H9 (cell line): ENCODE results near the gene RNF31. TPM values are rescaled to one million over a fixed set of nuclear protein-coding genes. Genes with fewer than 3 reads are reported as not detected.

Experiments used
- DNase-seq: peaks from one replicate; pipeline ENCODE4 v3.0.0-alpha.2; 2017
- H2AFZ ChIP-seq: one replicate; pipeline ENCODE4 v1.6.1; 2013; ENCODE audit warnings: mild to moderate bottlenecking, low read length, control low read depth, moderate library complexity
- H2AK5ac ChIP-seq: 2 replicates; pipeline ENCODE4 v1.6.1; 2013; ENCODE audit warnings: low read length, control low read depth, mixed read lengths; ENCODE audit not compliant: insufficient read length
- H2BK120ac ChIP-seq: one replicate; pipeline ENCODE4 v1.6.1; 2013; ENCODE audit warnings: low read depth, mild to moderate bottlenecking, low read length, control low read depth, inconsistent platforms; ENCODE audit not compliant: poor library complexity, severe bottlenecking
- H2BK12ac ChIP-seq: 2 replicates; pipeline ENCODE4 v1.6.1; 2013; ENCODE audit warnings: low read length, control low read depth, mixed read lengths, low read depth; ENCODE audit not compliant: insufficient read length
- H2BK15ac ChIP-seq: 2 replicates; pipeline ENCODE4 v1.6.1; 2013; ENCODE audit warnings: low read depth, low read length, control low read depth
- H2BK20ac ChIP-seq: one replicate; pipeline ENCODE4 v1.6.1; 2013; ENCODE audit warnings: low read depth, mild to moderate bottlenecking, low read length, control low read depth, inconsistent platforms; ENCODE audit not compliant: poor library complexity, severe bottlenecking
- H2BK5ac ChIP-seq: 2 replicates; pipeline ENCODE4 v1.6.1; 2013; ENCODE audit warnings: low read length, control low read depth, mixed read lengths; ENCODE audit not compliant: insufficient read length
- H3K14ac ChIP-seq: 2 replicates; pipeline ENCODE4 v1.6.1; 2013; ENCODE audit warnings: low read length, control low read depth; ENCODE audit not compliant: insufficient read depth
- H3K18ac ChIP-seq: 2 replicates; pipeline ENCODE4 v1.6.1; 2013; ENCODE audit warnings: low read depth, mild to moderate bottlenecking, mixed read lengths, low read length, control low read depth; ENCODE audit not compliant: insufficient read length
- H3K23ac ChIP-seq: 2 replicates; pipeline ENCODE4 v1.6.1; 2013; ENCODE audit warnings: low read length, control low read depth, mixed read lengths, low read depth; ENCODE audit not compliant: insufficient read length
- H3K23me2 ChIP-seq: 2 replicates; pipeline ENCODE4 v1.6.1; 2013; ENCODE audit warnings: low read depth, mild to moderate bottlenecking, mixed read lengths, low read length, control low read depth; ENCODE audit not compliant: insufficient read length, poor library complexity, severe bottlenecking
- H3K27ac ChIP-seq: 2 replicates; pipeline ENCODE4 v1.5.1; 2013; ENCODE audit warnings: low read length, control low read depth, mixed read lengths, low read depth; ENCODE audit not compliant: insufficient read length
- H3K27me3 ChIP-seq: 2 replicates; pipeline ENCODE4 v1.6.1; 2013; ENCODE audit warnings: low read length, control low read depth, inconsistent platforms; ENCODE audit not compliant: insufficient read depth
- H3K4ac ChIP-seq: 2 replicates; pipeline ENCODE4 v1.6.1; 2013; ENCODE audit warnings: low read depth, mild to moderate bottlenecking, control low read depth, inconsistent platforms, low read length, moderate library complexity
- H3K4me1 ChIP-seq: 2 replicates; pipeline ENCODE4 v1.6.1; 2013; ENCODE audit warnings: low read length, control low read depth, inconsistent platforms; ENCODE audit not compliant: insufficient read depth
- H3K4me2 ChIP-seq: 2 replicates; pipeline ENCODE4 v1.6.1; 2013; ENCODE audit warnings: low read length, control low read depth, mixed read lengths; ENCODE audit not compliant: insufficient read length, insufficient read depth
- H3K56ac ChIP-seq: 2 replicates; pipeline ENCODE4 v1.6.1; 2013; ENCODE audit warnings: low read depth, mild to moderate bottlenecking, mixed read lengths, low read length, control low read depth; ENCODE audit not compliant: insufficient read length
- H3K79me1 ChIP-seq: 2 replicates; pipeline ENCODE4 v1.6.1; 2013; ENCODE audit warnings: low read depth, mild to moderate bottlenecking, moderate library complexity, low read length, control low read depth, inconsistent platforms; ENCODE audit not compliant: insufficient read depth, poor library complexity, severe bottlenecking
- H3K79me2 ChIP-seq: 2 replicates; pipeline ENCODE4 v1.6.1; 2013; ENCODE audit warnings: low read length, control low read depth, inconsistent platforms; ENCODE audit not compliant: insufficient read depth
- H3K9ac ChIP-seq: 2 replicates; pipeline ENCODE4 v1.6.1; 2013; ENCODE audit warnings: low read length, control low read depth, mixed read lengths; ENCODE audit not compliant: insufficient read length; ENCODE audit errors: extremely low read depth
- H3K9me3 ChIP-seq: one replicate; pipeline ENCODE4 v1.6.1; 2013; ENCODE audit warnings: low read depth, low read length, inconsistent platforms; ENCODE audit not compliant: control insufficient read depth
- H3T11ph ChIP-seq: one replicate; pipeline ENCODE4 v1.6.1; 2013; ENCODE audit warnings: mild to moderate bottlenecking, low read length, control low read depth, inconsistent platforms
- H4K20me1 ChIP-seq: one replicate; pipeline ENCODE4 v1.6.1; 2013; ENCODE audit not compliant: control insufficient read depth, insufficient read length, insufficient read depth
- H4K5ac ChIP-seq: 2 replicates; pipeline ENCODE4 v1.6.1; 2013; ENCODE audit warnings: low read depth, mild to moderate bottlenecking, mixed read lengths, low read length, control low read depth; ENCODE audit not compliant: insufficient read length
- H4K8ac ChIP-seq: replicated peaks from 2 replicates; pipeline ENCODE4 v1.6.1; 2013; ENCODE audit warnings: low read length, control low read depth, mixed read lengths, low read depth; ENCODE audit not compliant: insufficient read length
- H4K91ac ChIP-seq: 2 replicates; pipeline ENCODE4 v1.6.1; 2013; ENCODE audit warnings: low read depth, mild to moderate bottlenecking, moderate library complexity, mixed read lengths, low read length, control low read depth; ENCODE audit not compliant: insufficient read length
- H3K27ac Mint-ChIP-seq, 3 experiments: 2 replicates in 2 of 3; 3 replicates in 1 of 3; pipeline ENCODE4 v1.8.0; 2020 to 2021; ENCODE audit warnings: mixed read lengths in 3 of 3, mild to moderate bottlenecking in 1 of 3, moderate library complexity in 1 of 3
- H3K27me3 Mint-ChIP-seq: 2 replicates; pipeline ENCODE4 v1.8.0; 2021; ENCODE audit warnings: low read depth, mild to moderate bottlenecking, moderate library complexity, mixed read lengths
- H3K36me3 Mint-ChIP-seq, 3 experiments: 2 replicates in 2 of 3; 3 replicates in 1 of 3; pipeline ENCODE4 v1.8.0; 2020 to 2021; ENCODE audit warnings: low read depth in 3 of 3, mixed read lengths in 3 of 3; ENCODE audit not compliant: insufficient read depth in 1 of 3
- H3K4me1 Mint-ChIP-seq, 2 experiments: 2 replicates each; pipeline ENCODE4 v1.8.0; 2020; ENCODE audit warnings: mixed read lengths in 2 of 2
- H3K4me3 Mint-ChIP-seq, 2 experiments: 2 replicates in 1 of 2; 3 replicates in 1 of 2; pipeline ENCODE4 v1.8.0; 2020 to 2021; ENCODE audit warnings: mild to moderate bottlenecking in 2 of 2, mixed read lengths in 2 of 2, moderate library complexity in 1 of 2
- H3K9me3 Mint-ChIP-seq, 2 experiments: 2 replicates in 1 of 2; 3 replicates in 1 of 2; pipeline ENCODE4 v1.8.0; 2020; ENCODE audit warnings: mild to moderate bottlenecking in 2 of 2, mixed read lengths in 2 of 2, moderate library complexity in 1 of 2
- CTCF ChIP-seq: fragments of 200-600 bp; sonication (generic); conservative IDR thresholded peaks from 3 replicates; pipeline ENCODE4 v1.8.0; 2021; ENCODE audit warnings: antibody characterized with exemption, mild to moderate bottlenecking
- WGBS: extraction: QIAGEN DNeasy Blood & Tissue Kit; methylation state at CpG from one replicate; pipeline ENCODE4 v1.1.7; 2013; ENCODE audit warnings: missing lambda C conversion rate, low lambda C conversion rate, mixed read lengths; ENCODE audit not compliant: insufficient read length; ENCODE audit errors: extremely low coverage; 5-methylcytosine and 5-hydroxymethylcytosine counted together
- total RNA-seq: library from RNA; stranded (reverse); gene quantifications from 2 replicates; pipeline ENCODE4 v1.2.1, GENCODE V29; 2021

RNF31 gene
- total RNA-seq, 1 experiment from 2014 or later: 87.3 TPM

- DNase-seq: no peak
- Histone ChIP-seq H3K27me3 (no peaks in the 10 kb centered on the region), H3K9ac (no peak overlapping the region), H3K14ac (no peak overlapping the region), H2AFZ (no peak overlapping the region), H2BK20ac (no peak overlapping the region), H2BK15ac (no peak overlapping the region), H2BK12ac (no peak overlapping the region), H4K91ac (no peak overlapping the region), H3K18ac (no peak overlapping the region), H3K27ac (no peak overlapping the region), H3K56ac (no peak overlapping the region), H2BK5ac (no peak overlapping the region), H4K5ac (no peak overlapping the region), H4K20me1 (no peaks in the 10 kb centered on the region), H3K79me1 (no peaks in the 10 kb centered on the region), H3T11ph (no peak overlapping the region), H3K4me2 (no peak overlapping the region), H2AK5ac (no peak overlapping the region), H3K9me3 (no peaks in the 10 kb centered on the region), H3K23ac (no peak overlapping the region), H3K79me2 (no peaks in the 10 kb centered on the region), H3K4me1 (no peaks in the 10 kb centered on the region), H4K8ac (no peak overlapping the region), H3K23me2 (no peaks in the 10 kb centered on the region), H3K4ac (no peak overlapping the region), H2BK120ac (no peak overlapping the region)
- WGBS: no CpG with 5 or more reads among the region's 7 CpGs
- H3K4me1 Mint-ChIP-seq: no peaks in the 10 kb centered on the region
- no peak overlapping the region for H3K27ac Mint-ChIP-seq
- H3K27me3 Mint-ChIP-seq: no peaks in the 10 kb centered on the region
- no peak for TF ChIP-seq CTCF
- peaks cover 58 to 72% (median 68%) of the 10 kb centered on the region in 3 experiments for H3K36me3 Mint-ChIP-seq
- H3K9me3 Mint-ChIP-seq: peaks cover 18 to 19% of the 10 kb centered on the region in 2 experiments
- H3K4me3 Mint-ChIP-seq: no peak overlapping the region
These were observed 44.8 kb upstream of the RNF31 start for GRCh38 chr14:24102357-24103048.
